HEK293 (cell line): ENCODE data around the gene UMAD1.

ENCODE experiments used
- CTCF ChIA-PET: fragments of 350-600 bp; formaldehyde crosslinking; extraction: SDS; loops from one replicate; lab custom pipeline; 2021; ENCODE audit warnings: antibody characterized with exemption; lab: Yijun Ruan, JAX
- POLR2A ChIA-PET: fragments of 300-600 bp; formaldehyde crosslinking; extraction: SDS; loops from one replicate; lab custom pipeline; 2020; ENCODE audit warnings: antibody characterized with exemption, inconsistent platforms; lab: Yijun Ruan, JAX
- H3K27ac ChIP-seq: fragments of 200-500 bp; sonication (Bioruptor generic); 2 replicates; pipeline ENCODE4 v1.5.1; 2014; ENCODE audit warnings: low read depth, low read length, control low read depth, inconsistent platforms; ENCODE audit errors: extremely low read depth
- H3K36me3 ChIP-seq, 2 experiments: fragments of 200-500 bp in 1 of 2; sonication (Bioruptor generic) in 1 of 2; 1 replicate in 1 of 2; 2 replicates in 1 of 2; pipeline ENCODE4 v1.5.1; 2014 to 2017; ENCODE audit warnings: inconsistent platforms in 2 of 2, low read length in 2 of 2; ENCODE audit not compliant: control insufficient read depth in 2 of 2, insufficient read depth in 1 of 2
- H3K4me1 ChIP-seq: fragments of 200-500 bp; sonication (Bioruptor generic); 2 replicates; pipeline ENCODE4 v1.5.1; 2014; ENCODE audit warnings: mild to moderate bottlenecking, low read length, inconsistent platforms; ENCODE audit not compliant: control insufficient read depth, insufficient read depth
- H3K4me3 ChIP-seq: 2 replicates; pipeline ENCODE4 v1.5.1; 2011; ENCODE audit warnings: low read depth, mild to moderate bottlenecking, control low read depth, low read length, moderate library complexity
- H3K9me3 ChIP-seq: fragments of 200-500 bp; sonication (Bioruptor generic); 2 replicates; pipeline ENCODE4 v1.5.1; 2014; ENCODE audit warnings: low read depth, low read length, inconsistent platforms; ENCODE audit not compliant: control insufficient read depth, insufficient read depth
- BCL11B ChIP-seq: fragments of 450-650 bp; formaldehyde crosslinking; IDR thresholded peaks from 2 replicates; pipeline ENCODE4 v1.5.1; 2016; ENCODE audit warnings: low read depth, missing biosample characterization, missing genetic modification characterization
- EGR2 ChIP-seq: fragments of 450-650 bp; formaldehyde crosslinking; IDR thresholded peaks from 2 replicates; pipeline ENCODE4 v1.5.1; 2016; ENCODE audit warnings: low read depth, missing biosample characterization, missing genetic modification characterization
- GLIS1 ChIP-seq: fragments of 450-650 bp; formaldehyde crosslinking; IDR thresholded peaks from 2 replicates; pipeline ENCODE4 v1.5.1; 2016; ENCODE audit warnings: missing biosample characterization, missing genetic modification characterization
- GLIS2 ChIP-seq: fragments of 450-650 bp; formaldehyde crosslinking; IDR thresholded peaks from 2 replicates; pipeline ENCODE4 v1.5.1; 2016; ENCODE audit warnings: missing biosample characterization, missing genetic modification characterization
- HOXC10 ChIP-seq: sonication (generic); formaldehyde crosslinking; IDR thresholded peaks from 2 replicates; pipeline ENCODE4 v1.8.1; 2023; ENCODE audit warnings: mild to moderate bottlenecking, missing genetic modification reagents
- KLF10 ChIP-seq: fragments of 450-650 bp; IDR thresholded peaks from 2 replicates; pipeline ENCODE4 v1.5.1; 2018; ENCODE audit warnings: missing biosample characterization, mild to moderate bottlenecking, missing genetic modification characterization
- MZF1 ChIP-seq: fragments of 450-650 bp; formaldehyde crosslinking; IDR thresholded peaks from 2 replicates; pipeline ENCODE4 v1.5.1; 2017; ENCODE audit warnings: missing biosample characterization, missing genetic modification characterization, borderline replicate concordance
- REST ChIP-seq: fragments of 450-650 bp; formaldehyde crosslinking; IDR thresholded peaks from 2 replicates; pipeline ENCODE4 v1.5.1; 2016; ENCODE audit warnings: missing biosample characterization, missing genetic modification characterization
- ZBTB8A ChIP-seq: fragments of 450-650 bp; formaldehyde crosslinking; IDR thresholded peaks from 2 replicates; pipeline ENCODE4 v1.5.1; 2016; ENCODE audit warnings: missing biosample characterization, missing genetic modification characterization
- ZEB2 ChIP-seq: fragments of 450-650 bp; formaldehyde crosslinking; IDR thresholded peaks from 2 replicates; pipeline ENCODE4 v1.5.1; 2016; ENCODE audit warnings: missing biosample characterization, missing genetic modification characterization
- ZNF114 ChIP-seq: fragments of 450-650 bp; formaldehyde crosslinking; IDR thresholded peaks from 2 replicates; pipeline ENCODE4 v1.5.0; 2017; ENCODE audit warnings: missing biosample characterization, missing genetic modification characterization
- ZNF350 ChIP-seq: fragments of 450-650 bp; formaldehyde crosslinking; IDR thresholded peaks from 2 replicates; pipeline ENCODE4 v1.5.0; 2017; ENCODE audit warnings: missing biosample characterization, mild to moderate bottlenecking, missing genetic modification characterization
- ZNF354C ChIP-seq: fragments of 450-650 bp; formaldehyde crosslinking; IDR thresholded peaks from 2 replicates; pipeline ENCODE4 v1.5.1; 2016; ENCODE audit warnings: missing biosample characterization, missing genetic modification characterization, low read depth, borderline replicate concordance
- ZNF433 ChIP-seq: fragments of 450-650 bp; formaldehyde crosslinking; IDR thresholded peaks from 2 replicates; pipeline ENCODE4 v1.5.1; 2016; ENCODE audit warnings: missing biosample characterization, missing genetic modification characterization, low read depth
- ZNF510 ChIP-seq: fragments of 450-650 bp; formaldehyde crosslinking; IDR thresholded peaks from 2 replicates; pipeline ENCODE4 v1.5.1; 2018; ENCODE audit warnings: mild to moderate bottlenecking, missing genetic modification characterization, missing biosample characterization; ENCODE audit not compliant: insufficient replicate concordance
- ZNF514 ChIP-seq: fragments of 450-650 bp; formaldehyde crosslinking; IDR thresholded peaks from 2 replicates; pipeline ENCODE4 v1.5.1; 2016; ENCODE audit warnings: missing biosample characterization, missing genetic modification characterization
- ZNF544 ChIP-seq: fragments of 450-650 bp; formaldehyde crosslinking; IDR thresholded peaks from 2 replicates; pipeline ENCODE4 v1.5.0; 2017; ENCODE audit warnings: missing biosample characterization, missing genetic modification characterization
- ZNF549 ChIP-seq: fragments of 450-650 bp; IDR thresholded peaks from 2 replicates; pipeline ENCODE4 v1.5.1; 2018; ENCODE audit warnings: missing biosample characterization, missing genetic modification characterization, mild to moderate bottlenecking, inconsistent platforms, moderate library complexity
- ZNF561 ChIP-seq: fragments of 450-650 bp; IDR thresholded peaks from 2 replicates; pipeline ENCODE4 v1.5.1; 2018; ENCODE audit warnings: missing biosample characterization, missing genetic modification characterization, borderline replicate concordance
- ZNF621 ChIP-seq: fragments of 450-650 bp; formaldehyde crosslinking; IDR thresholded peaks from 2 replicates; pipeline ENCODE4 v1.5.1; 2017; ENCODE audit warnings: missing biosample characterization, missing genetic modification characterization
- ZNF658 ChIP-seq: fragments of 450-650 bp; formaldehyde crosslinking; IDR thresholded peaks from 2 replicates; pipeline ENCODE4; 2016; ENCODE audit warnings: missing biosample characterization, missing genetic modification characterization
- ZNF707 ChIP-seq: fragments of 450-650 bp; formaldehyde crosslinking; IDR thresholded peaks from 2 replicates; pipeline ENCODE4 v1.5.1; 2016; ENCODE audit warnings: missing biosample characterization, missing genetic modification characterization
- ZNF785 ChIP-seq: fragments of 450-650 bp; formaldehyde crosslinking; IDR thresholded peaks from 2 replicates; pipeline ENCODE4 v1.5.1; 2016; ENCODE audit warnings: missing biosample characterization, missing genetic modification characterization
- ZNF792 ChIP-seq: fragments of 450-650 bp; formaldehyde crosslinking; IDR thresholded peaks from 2 replicates; pipeline ENCODE4 v1.5.1; 2016; ENCODE audit warnings: missing biosample characterization, missing genetic modification characterization
- ZNF837 ChIP-seq: fragments of 450-650 bp; formaldehyde crosslinking; IDR thresholded peaks from 2 replicates; pipeline ENCODE4 v1.5.1; 2016; ENCODE audit warnings: missing biosample characterization, missing genetic modification characterization
- TF ChIP-seq, protein P1 (sequence below): fragments of 450-650 bp; formaldehyde crosslinking; IDR thresholded peaks from 2 replicates; pipeline ENCODE4 v1.5.1; 2016; ENCODE audit warnings: missing biosample characterization, missing genetic modification characterization
- TF ChIP-seq, protein P2 (sequence below): fragments of 450-650 bp; formaldehyde crosslinking; IDR thresholded peaks from 2 replicates; pipeline ENCODE4 v1.5.1; 2016; ENCODE audit warnings: missing biosample characterization, missing genetic modification characterization, low read depth
- TF ChIP-seq, protein P3 (sequence below): fragments of 450-650 bp; formaldehyde crosslinking; IDR thresholded peaks from 2 replicates; pipeline ENCODE4 v1.5.1; 2016; ENCODE audit warnings: missing biosample characterization, missing genetic modification characterization

Gene UMAD1

DNA sequence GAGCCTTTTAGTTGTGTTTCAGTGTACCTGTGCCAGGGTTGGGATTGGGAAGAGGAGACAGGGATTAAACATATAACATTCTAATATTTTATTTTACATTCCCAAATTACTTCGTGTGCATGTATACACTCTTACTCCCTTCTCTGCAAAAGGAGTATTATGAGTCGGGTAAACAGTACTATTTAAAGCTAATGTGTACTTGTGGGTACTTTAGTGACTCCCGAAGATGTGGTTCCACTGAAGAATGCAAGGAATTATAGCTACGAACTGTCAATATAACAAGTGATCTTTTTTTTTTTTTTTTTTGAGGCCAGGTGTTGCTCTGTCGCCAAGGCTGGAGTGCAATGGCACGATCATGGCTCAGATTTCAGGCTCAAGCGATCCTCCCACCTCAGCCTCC lies 200.5 kb downstream of the UMAD1 start:
- Histone ChIP-seq H3K9me3 (no peaks in the 10 kb centered on the region), H3K4me1 (no peaks in the 10 kb centered on the region), H3K4me3 (no peak overlapping the region), H3K36me3 (no peaks in the 10 kb centered on the region), H3K27ac (no peak overlapping the region)
- ChIA-PET CTCF (no interaction called here), POLR2A (no interaction called here)
- TF ChIP-seq KLF10 (tag by site-specific recombination) (no peak), MZF1 (tag by site-specific recombination) (no peak), ZNF510 (tag by site-specific recombination) (no peak), ZBTB8A (tag by site-specific recombination) (no peak), ZNF707 (tag by site-specific recombination) (no peak), HOXC10 (CRISPR knock-in tag) (no peak), ZNF354C (no peak), ZNF621 (tag by site-specific recombination) (no peak), GLIS2 (tag by site-specific recombination) (no peak), BCL11B (tag by site-specific recombination) (no peak), ZNF561 (tag by site-specific recombination) (no peak), EGR2 (no peak)
- TF ChIP-seq, protein P1, sequence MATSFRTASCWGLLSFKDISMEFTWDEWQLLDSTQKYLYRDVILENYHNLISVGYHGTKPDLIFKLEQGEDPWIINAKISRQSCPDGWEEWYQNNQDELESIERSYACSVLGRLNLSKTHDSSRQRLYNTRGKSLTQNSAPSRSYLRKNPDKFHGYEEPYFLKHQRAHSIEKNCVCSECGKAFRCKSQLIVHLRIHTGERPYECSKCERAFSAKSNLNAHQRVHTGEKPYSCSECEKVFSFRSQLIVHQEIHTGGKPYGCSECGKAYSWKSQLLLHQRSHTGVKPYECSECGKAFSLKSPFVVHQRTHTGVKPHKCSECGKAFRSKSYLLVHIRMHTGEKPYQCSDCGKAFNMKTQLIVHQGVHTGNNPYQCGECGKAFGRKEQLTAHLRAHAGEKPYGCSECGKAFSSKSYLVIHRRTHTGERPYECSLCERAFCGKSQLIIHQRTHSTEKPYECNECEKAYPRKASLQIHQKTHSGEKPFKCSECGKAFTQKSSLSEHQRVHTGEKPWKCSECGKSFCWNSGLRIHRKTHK (tag by site-specific recombination), result no peak
- TF ChIP-seq, protein P2, sequence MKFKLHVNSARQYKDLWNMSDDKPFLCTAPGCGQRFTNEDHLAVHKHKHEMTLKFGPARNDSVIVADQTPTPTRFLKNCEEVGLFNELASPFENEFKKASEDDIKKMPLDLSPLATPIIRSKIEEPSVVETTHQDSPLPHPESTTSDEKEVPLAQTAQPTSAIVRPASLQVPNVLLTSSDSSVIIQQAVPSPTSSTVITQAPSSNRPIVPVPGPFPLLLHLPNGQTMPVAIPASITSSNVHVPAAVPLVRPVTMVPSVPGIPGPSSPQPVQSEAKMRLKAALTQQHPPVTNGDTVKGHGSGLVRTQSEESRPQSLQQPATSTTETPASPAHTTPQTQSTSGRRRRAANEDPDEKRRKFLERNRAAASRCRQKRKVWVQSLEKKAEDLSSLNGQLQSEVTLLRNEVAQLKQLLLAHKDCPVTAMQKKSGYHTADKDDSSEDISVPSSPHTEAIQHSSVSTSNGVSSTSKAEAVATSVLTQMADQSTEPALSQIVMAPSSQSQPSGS (tag by site-specific recombination), result no peak
- TF ChIP-seq, protein P3, sequence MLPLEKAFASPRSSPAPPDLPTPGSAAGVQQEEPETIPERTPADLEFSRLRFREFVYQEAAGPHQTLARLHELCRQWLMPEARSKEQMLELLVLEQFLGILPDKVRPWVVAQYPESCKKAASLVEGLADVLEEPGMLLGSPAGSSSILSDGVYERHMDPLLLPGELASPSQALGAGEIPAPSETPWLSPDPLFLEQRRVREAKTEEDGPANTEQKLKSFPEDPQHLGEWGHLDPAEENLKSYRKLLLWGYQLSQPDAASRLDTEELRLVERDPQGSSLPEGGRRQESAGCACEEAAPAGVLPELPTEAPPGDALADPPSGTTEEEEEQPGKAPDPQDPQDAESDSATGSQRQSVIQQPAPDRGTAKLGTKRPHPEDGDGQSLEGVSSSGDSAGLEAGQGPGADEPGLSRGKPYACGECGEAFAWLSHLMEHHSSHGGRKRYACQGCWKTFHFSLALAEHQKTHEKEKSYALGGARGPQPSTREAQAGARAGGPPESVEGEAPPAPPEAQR (tag by site-specific recombination), result no peak

DNA sequence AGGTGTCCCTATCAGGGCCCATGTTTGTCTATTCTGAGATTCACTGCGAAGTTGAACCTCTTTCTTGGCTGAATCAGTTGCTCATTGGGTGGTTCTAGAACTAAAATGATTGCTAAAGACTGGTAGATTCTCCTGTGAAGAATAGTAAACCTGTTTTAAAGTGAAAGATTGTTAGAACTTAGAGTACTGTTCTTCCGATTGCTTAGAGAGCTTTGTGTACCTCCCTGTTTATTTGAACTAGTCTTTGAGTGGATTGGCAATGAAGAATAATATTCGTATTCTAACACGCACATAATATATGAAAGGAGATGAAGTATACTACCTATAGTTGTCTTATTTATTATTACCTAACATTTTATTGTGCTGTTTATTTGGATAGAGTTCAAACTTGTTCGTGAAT lies 202.7 kb downstream of the UMAD1 start:
- Histone ChIP-seq H3K4me3 (no peak overlapping the region), H3K9me3 (no peaks in the 10 kb centered on the region), H3K36me3 (no peaks in the 10 kb centered on the region), H3K27ac (no peak overlapping the region), H3K4me1 (no peaks in the 10 kb centered on the region)
- ChIA-PET POLR2A (no interaction called here), CTCF (no interaction called here)
- TF ChIP-seq ZNF549, result no peak
- no peak for TF ChIP-seq ZNF785
- TF ChIP-seq ZNF514, result no peak
- TF ChIP-seq ZNF792 (tag by site-specific recombination), result no peak
- no peak for TF ChIP-seq ZNF350
- no peak for TF ChIP-seq ZNF837
- no peak for TF ChIP-seq ZNF544 (tag by site-specific recombination)
- no peak for TF ChIP-seq ZNF658 (tag by site-specific recombination)
- TF ChIP-seq ZEB2 (tag by site-specific recombination), result no peak
- TF ChIP-seq ZNF354C, result no peak
- no peak for TF ChIP-seq REST (tag by site-specific recombination)
- TF ChIP-seq GLIS1 (tag by site-specific recombination), result no peak
- TF ChIP-seq ZNF433, result no peak
- TF ChIP-seq ZNF114, result no peak
